ENCODE data around the gene PTPN3.

- TF ChIP-seq YY1 (IDR thresholded peaks at IDR 0.05; ENCODE audit: insufficient read depth, insufficient read length) (no peak), ZNF274 (IDR thresholded peaks at IDR 0.05; ENCODE audit: low read depth, low read length) (no peak), SUZ12 (IDR thresholded peaks at IDR 0.05; ENCODE audit: extremely low read depth, insufficient read depth, insufficient read length) (no peak)
Measured at GRCh38 chr9:109504689-109505088, 6.6 kb upstream of the PTPN3 start.
